Suprapubic skin (tissue), 4 donors: ENCODE data around the gene SUPT4H1. TPM values are rescaled to one million over a fixed set of nuclear protein-coding genes. Genes with fewer than 3 reads are reported as not detected.
A peak's percentile ranks its signal among the peaks of the same experiment; 100 is the strongest.

ENCODE experiments used
- DNase-seq, 2 donors: peaks; one replicate each; pipeline ENCODE4 v3.0.0-alpha.2; 2019; ENCODE audit warnings: low spot score in 2 of 2
- H3K27ac ChIP-seq: fragments of 200-600 bp; sonication (generic); one replicate; pipeline ENCODE4 v1.5.1; 2019
- H3K27me3 ChIP-seq: fragments of 200-600 bp; sonication (generic); one replicate; pipeline ENCODE4 v1.5.1; 2019
- H3K36me3 ChIP-seq: fragments of 200-600 bp; sonication (generic); one replicate; pipeline ENCODE4 v1.5.1; 2019
- H3K4me1 ChIP-seq: fragments of 200-600 bp; sonication (generic); one replicate; pipeline ENCODE4 v1.5.1; 2019
- H3K4me3 ChIP-seq: fragments of 200-600 bp; sonication (generic); one replicate; pipeline ENCODE4 v1.5.1; 2019; ENCODE audit warnings: mild to moderate bottlenecking
- H3K9me3 ChIP-seq: fragments of 200-600 bp; sonication (generic); one replicate; pipeline ENCODE4 v1.5.1; 2019
- CTCF ChIP-seq, 2 donors: fragments of 200-600 bp in 1 of 2; fragments of 450-650 bp in 1 of 2; sonication (generic) in 1 of 2; IDR thresholded peaks; one replicate each; pipeline ENCODE4 v1.5.1; 2016 to 2019; ENCODE audit warnings: antibody characterized with exemption in 2 of 2, mild to moderate bottlenecking in 1 of 2, moderate library complexity in 1 of 2
- EP300 ChIP-seq: sonication (generic); formaldehyde crosslinking; IDR thresholded peaks from one replicate; pipeline ENCODE4 v1.6.1; 2017; ENCODE audit warnings: antibody characterized with exemption
- POLR2A ChIP-seq, 2 donors: fragments of 450-650 bp; IDR thresholded peaks; one replicate each; pipeline ENCODE4 v1.6.1; 2017; ENCODE audit warnings: antibody characterized with exemption in 2 of 2, mild to moderate bottlenecking in 2 of 2, moderate library complexity in 2 of 2
- POLR2AphosphoS5 ChIP-seq, 3 donors: sonication (generic); formaldehyde crosslinking; IDR thresholded peaks; one replicate each; pipeline ENCODE4 v1.6.1; 2017; ENCODE audit warnings: antibody characterized with exemption in 3 of 3
- WGBS: methylation state at CpG from one replicate; pipeline ENCODE4 v1.1.5; 2018; 5-methylcytosine and 5-hydroxymethylcytosine counted together
- total RNA-seq, 4 donors: library from RNA; depleted of rRNA; stranded (reverse); fragments of >200 nt; gene quantifications; one replicate each; pipeline ENCODE4 v1.1.0, GENCODE V29; 2016

The SUPT4H1 gene
- total RNA-seq, 4 donors from 2014 or later, result 33.8 to 48.3 (median 40.3) TPM

- TF ChIP-seq EP300 (no peak), POLR2AphosphoS5 (IDR thresholded peaks at IDR 0.05) (no peak), CTCF (IDR thresholded peaks at IDR 0.05) (no peak), POLR2A (IDR thresholded peaks at IDR 0.05) (no peak)
These were observed 15.5 kb upstream of the SUPT4H1 start for GRCh38 chr17:58367461-58367860.

GRCh38 chr17:58365980-58366595, 14.1 kb upstream of the SUPT4H1 start:
- no peak for DNase-seq
- no peak overlapping the region for H3K4me3 ChIP-seq
- peaks cover 42% of the 10 kb centered on the region for H3K4me1 ChIP-seq
- TF ChIP-seq POLR2A (IDR thresholded peaks at IDR 0.05) (no peak), POLR2AphosphoS5 (IDR thresholded peaks at IDR 0.05) (no peak), EP300 (no peak), CTCF (IDR thresholded peaks at IDR 0.05) (no peak)
- 54% methylated on average over 5 of the region's 5 CpGs for WGBS
- H3K27ac ChIP-seq, result peak overlapping the region; percentile 49
- H3K27me3 ChIP-seq, result no peaks in the 10 kb centered on the region
- no peaks in the 10 kb centered on the region for H3K36me3 ChIP-seq
- H3K9me3 ChIP-seq, result no peaks in the 10 kb centered on the region

More at GRCh38 chr17:58367461-58367860, 15.5 kb upstream of the SUPT4H1 start:
- Histone ChIP-seq H3K27ac (no peak overlapping the region), H3K36me3 (no peaks in the 10 kb centered on the region), H3K27me3 (no peaks in the 10 kb centered on the region), H3K9me3 (no peaks in the 10 kb centered on the region), H3K4me3 (no peak overlapping the region), H3K4me1 (peaks cover 42% of the 10 kb centered on the region)
- WGBS, result 88% methylated on average over 3 of the region's 3 CpGs
- no peak for DNase-seq

- no peak for DNase-seq
- Histone ChIP-seq H3K4me1 (peaks cover 42% of the 10 kb centered on the region), H3K9me3 (no peaks in the 10 kb centered on the region), H3K27me3 (no peaks in the 10 kb centered on the region), H3K27ac (peak overlapping the region; percentile 49), H3K4me3 (no peak overlapping the region), H3K36me3 (peaks cover 2% of the 10 kb centered on the region)
- TF ChIP-seq CTCF (IDR thresholded peaks at IDR 0.05), result no peak
- TF ChIP-seq EP300, result no peak
- TF ChIP-seq POLR2A (IDR thresholded peaks at IDR 0.05), result no peak
- no peak for TF ChIP-seq POLR2AphosphoS5 (IDR thresholded peaks at IDR 0.05)
These were observed 13.4 kb upstream of the SUPT4H1 start for GRCh38 chr17:58365185-58365979.

GRCh38 chr17:58364270-58364942, 12.4 kb upstream of the SUPT4H1 start:
- H3K9me3 ChIP-seq, result no peaks in the 10 kb centered on the region
- no peaks in the 10 kb centered on the region for H3K27me3 ChIP-seq
- 39% methylated on average over 6 of the region's 7 CpGs for WGBS
- H3K4me3 ChIP-seq, result no peak overlapping the region
- no peak for TF ChIP-seq EP300
- no peak for TF ChIP-seq POLR2A (IDR thresholded peaks at IDR 0.05)
- peaks cover 9% of the 10 kb centered on the region for H3K36me3 ChIP-seq
- peak overlapping the region; percentile 49 for H3K27ac ChIP-seq
- no peak for DNase-seq
- peaks cover 41% of the 10 kb centered on the region for H3K4me1 ChIP-seq

- no peak for DNase-seq
- Histone ChIP-seq H3K36me3 (peaks cover 9% of the 10 kb centered on the region), H3K4me1 (peaks cover 36% of the 10 kb centered on the region), H3K27ac (peak overlapping the region; percentile 49), H3K27me3 (no peaks in the 10 kb centered on the region), H3K4me3 (no peak overlapping the region), H3K9me3 (no peaks in the 10 kb centered on the region)
- 76% methylated on average over 8 of the region's 8 CpGs for WGBS
- no peak for TF ChIP-seq CTCF (IDR thresholded peaks at IDR 0.05)
- TF ChIP-seq POLR2A (IDR thresholded peaks at IDR 0.05), result no peak
- TF ChIP-seq EP300, result no peak
- TF ChIP-seq POLR2AphosphoS5 (IDR thresholded peaks at IDR 0.05), result no peak
These were observed 11.6 kb upstream of the SUPT4H1 start for GRCh38 chr17:58363457-58364185.
